Stomach smooth muscle (tissue), 2 donors: ENCODE results near the gene SGIP1.

ENCODE experiments used
- H3K27ac ChIP-seq: one replicate; pipeline ENCODE4 v1.7.0; 2013; ENCODE audit warnings: mild to moderate bottlenecking, low read length, inconsistent platforms
- H3K27me3 ChIP-seq, 2 donors: one replicate each; pipeline ENCODE4 v1.7.0; 2013; ENCODE audit warnings: low read length in 2 of 2; ENCODE audit not compliant: insufficient read depth in 2 of 2, control insufficient read depth in 1 of 2
- H3K36me3 ChIP-seq, 2 donors: one replicate each; pipeline ENCODE4 v1.7.0; 2013; ENCODE audit warnings: low read length in 2 of 2; ENCODE audit not compliant: control insufficient read depth in 2 of 2, insufficient read depth in 2 of 2
- H3K4me1 ChIP-seq: one replicate; pipeline ENCODE4 v1.7.0; 2013; ENCODE audit warnings: low read length; ENCODE audit not compliant: control insufficient read depth, insufficient read depth
- H3K4me3 ChIP-seq, 2 donors: one replicate each; pipeline ENCODE4 v1.7.0; 2013; ENCODE audit warnings: low read length in 2 of 2
- H3K9ac ChIP-seq, 2 donors: one replicate each; pipeline ENCODE4 v1.7.0; 2013; ENCODE audit warnings: low read length in 2 of 2, mild to moderate bottlenecking in 1 of 2
- H3K9me3 ChIP-seq, 2 donors: one replicate each; pipeline ENCODE4 v1.7.0; 2013; ENCODE audit warnings: low read length in 2 of 2; ENCODE audit not compliant: control insufficient read depth in 2 of 2
- donor health status: healthy.
- donor health status: Pancreatic carcinoma.

The SGIP1 gene

GRCh38 chr1:66553846-66554245 is 19.9 kb downstream of the SGIP1 start:
- Histone ChIP-seq H3K4me1 (no peaks in the 10 kb centered on the region), H3K27ac (no peak overlapping the region), H3K9me3 (no peaks in the 10 kb centered on the region), H3K4me3 (no peak overlapping the region), H3K27me3 (no peaks in the 10 kb centered on the region), H3K9ac (no peak overlapping the region), H3K36me3 (no peaks in the 10 kb centered on the region)

DNA sequence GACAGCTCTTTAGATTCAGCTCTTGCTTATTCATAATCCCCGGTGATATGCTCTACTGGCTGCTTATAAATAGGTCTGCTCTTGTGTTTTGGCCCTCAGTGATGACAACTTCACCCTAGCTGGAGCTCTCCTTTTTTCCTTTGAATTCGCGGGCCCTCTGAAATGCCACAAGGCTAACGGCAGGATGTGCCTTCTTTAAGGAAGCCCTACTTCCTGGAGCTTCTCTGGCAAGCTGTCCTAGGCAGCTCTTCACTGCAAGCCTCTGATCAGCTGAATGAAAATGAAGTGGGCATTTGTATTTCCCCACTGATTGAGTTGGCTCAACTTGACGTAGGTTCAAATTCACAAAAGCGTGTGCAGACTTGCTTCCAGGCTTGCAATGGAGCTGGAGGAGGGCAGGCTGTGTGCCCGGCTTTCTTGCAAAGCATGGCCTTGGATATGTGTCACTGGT is 22.2 kb downstream of the SGIP1 start:
- Histone ChIP-seq H3K4me1 (no peaks in the 10 kb centered on the region), H3K27ac (no peak overlapping the region), H3K9ac (no peak overlapping the region), H3K9me3 (no peaks in the 10 kb centered on the region), H3K4me3 (no peak overlapping the region), H3K27me3 (no peaks in the 10 kb centered on the region), H3K36me3 (no peaks in the 10 kb centered on the region)

DNA sequence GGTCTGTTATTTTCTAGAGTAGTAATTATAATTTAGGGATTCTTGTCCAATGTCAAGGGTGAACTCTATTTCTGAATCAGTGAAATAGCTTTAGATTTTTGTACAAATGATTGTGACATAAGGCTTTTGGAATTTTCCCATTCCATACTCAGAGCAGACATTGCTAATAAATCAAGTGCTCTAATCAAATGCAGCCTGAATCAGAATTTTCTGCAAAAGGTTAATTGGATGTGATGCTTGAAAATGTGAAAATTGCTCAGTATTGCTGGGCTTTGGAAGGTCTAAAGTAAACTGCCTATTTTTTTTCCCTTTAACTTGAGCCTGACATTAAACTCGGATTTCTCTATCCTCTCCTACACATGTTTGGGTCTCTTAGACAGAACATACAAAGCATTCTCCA is 23.2 kb downstream of the SGIP1 start:
- no peak overlapping the region for H3K9ac ChIP-seq
- H3K27me3 ChIP-seq: no peaks in the 10 kb centered on the region
- no peaks in the 10 kb centered on the region for H3K4me1 ChIP-seq
- no peaks in the 10 kb centered on the region for H3K9me3 ChIP-seq
- no peak overlapping the region for H3K4me3 ChIP-seq
- H3K36me3 ChIP-seq: no peaks in the 10 kb centered on the region
- no peak overlapping the region for H3K27ac ChIP-seq

DNA sequence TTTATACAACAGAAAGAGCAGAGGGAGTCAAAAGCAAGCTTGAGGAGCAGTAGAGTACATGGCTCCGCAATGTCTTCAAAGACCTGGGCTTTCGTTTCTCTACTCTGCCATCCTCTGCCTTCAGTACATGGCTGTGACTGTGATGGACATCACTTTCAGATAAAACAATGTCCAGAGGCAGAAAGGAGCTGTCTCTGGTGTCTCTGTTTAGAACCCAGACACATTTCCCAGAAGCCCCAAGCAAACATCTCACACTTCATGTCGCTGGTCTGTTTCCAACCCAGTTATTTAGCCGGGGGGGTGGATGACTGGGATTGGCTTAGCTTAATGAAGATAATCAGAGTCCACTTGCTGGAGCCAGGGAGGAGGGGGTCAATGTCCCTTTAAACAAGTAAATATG is 25.6 kb downstream of the SGIP1 start:
- no peak overlapping the region for H3K4me3 ChIP-seq
- no peak overlapping the region for H3K27ac ChIP-seq

GRCh38 chr1:66562561-66562960 is 28.6 kb downstream of the SGIP1 start:
- Histone ChIP-seq H3K27me3 (no peaks in the 10 kb centered on the region), H3K4me3 (no peak overlapping the region), H3K9ac (no peak overlapping the region), H3K36me3 (no peaks in the 10 kb centered on the region), H3K4me1 (peaks cover 9% of the 10 kb centered on the region), H3K27ac (peak overlapping the region; percentile 42), H3K9me3 (no peaks in the 10 kb centered on the region)

More for the DNA sequence above, 25.6 kb downstream of the SGIP1 start:
- H3K36me3 ChIP-seq: no peaks in the 10 kb centered on the region
- no peaks in the 10 kb centered on the region for H3K9me3 ChIP-seq
- H3K4me1 ChIP-seq: peaks cover 9% of the 10 kb centered on the region
- H3K27me3 ChIP-seq: no peaks in the 10 kb centered on the region
- no peak overlapping the region for H3K9ac ChIP-seq

- Histone ChIP-seq H3K27me3 (no peaks in the 10 kb centered on the region), H3K27ac (peak overlapping the region; percentile 42), H3K9ac (no peak overlapping the region), H3K36me3 (no peaks in the 10 kb centered on the region), H3K4me1 (peaks cover 9% of the 10 kb centered on the region), H3K9me3 (no peaks in the 10 kb centered on the region), H3K4me3 (peak overlapping the region; percentile 10)
These were observed 29.3 kb downstream of the SGIP1 start for GRCh38 chr1:66563094-66563800.

DNA sequence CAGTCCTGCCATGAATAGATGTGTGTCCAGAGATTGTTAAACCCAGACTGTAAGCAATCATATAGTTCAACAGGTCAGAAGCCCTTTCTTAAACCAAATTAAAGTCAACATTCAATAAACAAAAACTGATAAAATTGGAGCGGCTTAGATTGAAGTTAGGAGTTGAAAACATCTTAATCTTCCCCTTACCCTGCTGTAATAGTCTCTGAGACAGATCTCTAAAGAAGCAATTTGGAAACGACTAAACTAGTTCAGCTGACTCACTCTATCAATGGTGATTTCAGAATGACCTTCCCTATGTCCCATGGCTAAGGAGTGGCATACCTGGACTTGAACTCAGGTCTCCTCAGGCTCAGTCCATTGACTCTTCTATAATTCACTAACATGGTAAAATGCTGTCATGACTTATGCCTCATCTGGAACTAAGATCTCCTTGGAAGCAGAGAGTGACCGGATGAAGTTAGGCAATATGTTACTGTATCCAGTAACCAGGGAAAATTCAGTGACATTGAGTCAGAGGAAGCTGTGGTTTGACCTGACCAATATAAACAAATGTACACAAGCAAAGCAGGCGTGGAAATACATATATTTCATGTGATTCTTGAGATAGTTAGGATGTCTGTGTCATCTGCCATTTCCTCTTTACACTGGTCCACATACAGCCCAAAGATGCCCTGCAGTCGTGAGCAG is 30.1 kb downstream of the SGIP1 start:
- Histone ChIP-seq H3K4me3 (no peak overlapping the region), H3K4me1 (peaks cover 9% of the 10 kb centered on the region), H3K27me3 (no peaks in the 10 kb centered on the region), H3K27ac (peak overlapping the region; percentile 42), H3K36me3 (no peaks in the 10 kb centered on the region), H3K9ac (no peak overlapping the region), H3K9me3 (no peaks in the 10 kb centered on the region)

DNA sequence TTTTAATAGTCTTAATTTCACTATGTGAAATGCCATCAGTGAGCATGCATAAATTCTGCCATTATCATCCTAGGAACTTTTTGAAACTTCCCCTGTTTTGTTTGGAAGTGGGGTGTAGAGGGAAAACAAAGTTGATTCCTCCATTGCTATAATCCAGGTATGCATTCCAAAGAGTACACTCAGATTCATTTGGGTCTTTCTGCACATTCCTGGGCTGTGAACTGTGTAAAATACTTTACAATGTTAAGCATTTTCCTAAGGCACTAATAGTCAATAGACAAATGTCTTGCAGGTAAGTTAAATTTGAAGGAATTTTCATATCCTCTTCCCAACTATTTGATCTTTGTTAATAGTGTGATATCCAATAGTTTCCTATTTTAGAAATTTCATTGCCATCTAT is 36.2 kb downstream of the SGIP1 start:
- no peaks in the 10 kb centered on the region for H3K36me3 ChIP-seq
- H3K27ac ChIP-seq: no peak overlapping the region
- H3K9me3 ChIP-seq: no peaks in the 10 kb centered on the region
- no peak overlapping the region for H3K9ac ChIP-seq
- H3K4me1 ChIP-seq: no peaks in the 10 kb centered on the region
- no peaks in the 10 kb centered on the region for H3K27me3 ChIP-seq
- H3K4me3 ChIP-seq: no peak overlapping the region

DNA sequence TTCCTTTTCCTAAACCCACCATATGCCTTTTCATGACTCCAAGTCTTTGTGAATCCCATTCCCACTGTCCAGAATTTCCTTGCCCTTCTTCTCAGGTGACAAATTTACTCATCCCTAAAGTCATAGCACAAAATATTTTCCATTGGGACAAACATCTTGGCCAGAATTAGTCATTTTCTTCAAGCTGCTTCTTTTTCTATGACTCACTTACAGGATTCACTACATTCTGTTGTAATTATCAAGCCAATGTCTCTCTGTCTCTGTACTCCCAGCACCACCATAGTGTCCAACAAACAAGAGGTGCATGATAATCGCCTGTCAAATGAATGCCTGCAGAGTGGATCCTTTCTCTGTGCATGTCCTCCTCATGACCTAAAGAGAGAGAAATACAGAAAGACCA is 37.8 kb downstream of the SGIP1 start:
- no peaks in the 10 kb centered on the region for H3K36me3 ChIP-seq
- H3K9me3 ChIP-seq: no peaks in the 10 kb centered on the region
- no peaks in the 10 kb centered on the region for H3K27me3 ChIP-seq
- no peaks in the 10 kb centered on the region for H3K4me1 ChIP-seq
- no peak overlapping the region for H3K4me3 ChIP-seq
- no peak overlapping the region for H3K27ac ChIP-seq
- H3K9ac ChIP-seq: no peak overlapping the region

GRCh38 chr1:66575739-66576138 is 41.8 kb downstream of the SGIP1 start:
- H3K27me3 ChIP-seq: no peaks in the 10 kb centered on the region
- no peaks in the 10 kb centered on the region for H3K4me1 ChIP-seq
- H3K9me3 ChIP-seq: no peaks in the 10 kb centered on the region
- H3K4me3 ChIP-seq: no peak overlapping the region
- no peak overlapping the region for H3K9ac ChIP-seq
- no peak overlapping the region for H3K27ac ChIP-seq
- no peaks in the 10 kb centered on the region for H3K36me3 ChIP-seq

DNA sequence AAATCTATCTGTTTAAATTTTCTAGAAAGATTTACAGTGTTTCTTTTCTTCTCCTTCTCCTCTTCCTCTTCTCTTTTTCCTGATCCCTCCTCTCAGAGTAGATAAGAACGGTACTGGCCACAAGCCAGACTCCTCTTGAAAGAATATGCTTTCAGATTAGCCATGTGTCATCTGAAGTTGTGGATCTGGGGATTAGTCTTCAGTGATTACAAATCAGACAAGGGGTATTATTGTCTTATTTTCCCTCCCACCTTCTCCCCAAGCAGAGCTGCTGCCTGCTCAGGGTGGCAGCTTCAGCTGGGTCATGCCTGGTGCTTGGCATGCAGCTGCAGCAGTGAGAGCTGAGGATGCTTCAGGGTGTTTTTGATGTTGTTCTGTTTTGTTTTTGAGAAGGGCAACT is 42.7 kb downstream of the SGIP1 start:
- Histone ChIP-seq H3K4me1 (no peaks in the 10 kb centered on the region), H3K27me3 (no peaks in the 10 kb centered on the region), H3K27ac (no peak overlapping the region), H3K9me3 (no peaks in the 10 kb centered on the region), H3K36me3 (no peaks in the 10 kb centered on the region), H3K9ac (no peak overlapping the region), H3K4me3 (no peak overlapping the region)
